Kidney (tissue), 14 donors: Measurements from ENCODE around the gene FBXO30. TPM values are rescaled to one million over a fixed set of nuclear protein-coding genes. Genes with fewer than 3 reads are reported as not detected.
A peak's percentile ranks its signal among the peaks of the same experiment; 100 is the strongest.

ENCODE experiments used
- DNase-seq, 5 donors: peaks; one replicate each; pipeline ENCODE4 v3.0.0-alpha.2; 2013 to 2020
- FAIRE-seq: peaks from 2 replicates; lab custom pipeline; 2012; peaks lifted over from hg19 to GRCh38; lab: Jason Lieb, UNC
- H3K27ac ChIP-seq, 2 donors: one replicate each; pipeline ENCODE4 v1.7.0; 2013; ENCODE audit warnings: low read depth in 2 of 2, low read length in 2 of 2, inconsistent platforms in 1 of 2
- H3K27me3 ChIP-seq: one replicate; pipeline ENCODE4 v1.7.1; 2013; ENCODE audit warnings: low read length, inconsistent platforms; ENCODE audit not compliant: control insufficient read depth, insufficient read depth
- H3K36me3 ChIP-seq, 3 donors: one replicate each; pipeline versions ENCODE4 v1.7.0 to v1.7.1; 2013; ENCODE audit warnings: low read length in 3 of 3, control low read depth in 1 of 3, inconsistent platforms in 1 of 3; ENCODE audit not compliant: insufficient read depth in 3 of 3, control insufficient read depth in 2 of 3
- H3K4me1 ChIP-seq, 3 donors: one replicate each; pipeline versions ENCODE4 v1.7.0 to v1.7.1; 2013; ENCODE audit warnings: low read length in 3 of 3, inconsistent platforms in 1 of 3, low read depth in 1 of 3; ENCODE audit not compliant: control insufficient read depth in 2 of 3, insufficient read depth in 2 of 3
- H3K4me3 ChIP-seq, 3 donors: one replicate each; pipeline versions ENCODE4 v1.7.0 to v1.8.1; 2013; ENCODE audit warnings: low read length in 3 of 3, control low read depth in 1 of 3, inconsistent platforms in 1 of 3
- H3K9ac ChIP-seq, 3 donors: one replicate each; pipeline versions ENCODE4 v1.7.0 to v1.7.1; 2013; ENCODE audit warnings: low read length in 3 of 3, control low read depth in 1 of 3, inconsistent platforms in 1 of 3
- H3K9me3 ChIP-seq, 3 donors: one replicate each; pipeline versions ENCODE4 v1.7.0 to v1.7.1; 2013; ENCODE audit warnings: low read length in 3 of 3, control low read depth in 1 of 3, inconsistent platforms in 1 of 3; ENCODE audit not compliant: control insufficient read depth in 2 of 3, insufficient read depth in 1 of 3
- CTCF ChIP-seq: IDR thresholded peaks from 3 replicates; pipeline ENCODE4 v1.5.1; 2012; ENCODE audit warnings: mild to moderate bottlenecking, moderate library complexity, borderline replicate concordance; ENCODE audit not compliant: insufficient read depth; ENCODE audit errors: extremely low read depth
- intact Hi-C: fragments of 100-400 bp; cut with DNase I; formaldehyde crosslinking; loops from one replicate; pipeline ENCODE4 v1.11.1; 2022
- polyA plus RNA-seq: library from polyadenylated mRNA; stranded (reverse); fragments of 350-450 nt; fragmentation: Illumina TruSeq; extraction: RNeasy Lipid Tissue Mini Kit (QIAGEN cat#74804); gene quantifications from one replicate; pipeline ENCODE4 v1.2.3, GENCODE V29; 2014; ENCODE audit warnings: low read depth, low replicate concordance; ENCODE audit not compliant: insufficient read depth
- total RNA-seq: library from RNA; stranded (reverse); fragmentation: NEBNext Ultra II Directional; extraction: Animal tissue kit (Norgen Biotek cat#: 25700); gene quantifications from one replicate; pipeline ENCODE4 v1.2.1, GENCODE V29; 2021
- donor health status: control.
- donor health status: control.
- donor health status: control.
- donor health status: control.
- donor health status: control.
- donor health status: DM: yes; HTN: yes; CAD: no.
- donor health status: Normal renal cell carcinoma (clear cell type).

The FBXO30 gene
- total and polyA plus RNA-seq, 2 donors from 2014 or later: 2.5 to 8.2 TPM

GRCh38 chr6:145819994-145820393 lies 5.4 kb upstream of the FBXO30 start:
- Histone ChIP-seq H3K9me3 (no peaks in the 10 kb centered on the region), H3K27ac (no peak overlapping the region), H3K4me1 (peaks cover 0 to 4% (median 0%) of the 10 kb centered on the region in 3 donors), H3K27me3 (no peaks in the 10 kb centered on the region), H3K36me3 (no peaks in the 10 kb centered on the region), H3K4me3 (no peak overlapping the region), H3K9ac (no peak overlapping the region)
- FAIRE-seq (no peak), DNase-seq (no peak)
- intact Hi-C loops: no loop called here
- no peak for TF ChIP-seq CTCF

- Histone ChIP-seq H3K9me3 (no peaks in the 10 kb centered on the region), H3K36me3 (no peaks in the 10 kb centered on the region), H3K4me1 (peaks cover 0 to 7% (median 0%) of the 10 kb centered on the region in 3 donors), H3K9ac (no peak overlapping the region), H3K4me3 (no peak overlapping the region), H3K27ac (no peak overlapping the region), H3K27me3 (no peaks in the 10 kb centered on the region)
- TF ChIP-seq CTCF: no peak
- no peak for FAIRE-seq
- no peak for DNase-seq
- intact Hi-C loops: no loop called here
These were observed 4.2 kb upstream of the FBXO30 start for GRCh38 chr6:145818796-145819195.

GRCh38 chr6:145816392-145816791 lies 1.8 kb upstream of the FBXO30 start:
- no peaks in the 10 kb centered on the region for H3K9me3 ChIP-seq
- peak overlapping the region in 1 of 3 donors; percentile 92 for H3K9ac ChIP-seq
- no peak for TF ChIP-seq CTCF
- H3K4me3 ChIP-seq: peak overlapping the region in 2 of 3 donors; percentile 79 to 98
- FAIRE-seq (no peak), DNase-seq (peak in 2 of 5 donors; percentile 6 to 15)
- no peak overlapping the region for H3K27ac ChIP-seq
- H3K27me3 ChIP-seq: no peaks in the 10 kb centered on the region
- no peaks in the 10 kb centered on the region for H3K36me3 ChIP-seq
- H3K4me1 ChIP-seq: peaks cover 0 to 7% (median 4%) of the 10 kb centered on the region in 3 donors
- intact Hi-C loops: no loop called here
